Breast epithelium (tissue), 3 donors: ENCODE measurements around the gene CCDC17.

ENCODE experiments used
- CTCF ChIP-seq, 3 donors: fragments of 450-650 bp; IDR thresholded peaks; one replicate each; pipeline ENCODE4 v1.5.1; 2016 to 2017; ENCODE audit warnings: antibody characterized with exemption in 3 of 3, mild to moderate bottlenecking in 3 of 3, moderate library complexity in 3 of 3
- POLR2AphosphoS5 ChIP-seq, 3 donors: sonication (generic); formaldehyde crosslinking; IDR thresholded peaks; one replicate each; pipeline ENCODE4 v1.6.1; 2017; ENCODE audit warnings: antibody characterized with exemption in 3 of 3

DNA sequence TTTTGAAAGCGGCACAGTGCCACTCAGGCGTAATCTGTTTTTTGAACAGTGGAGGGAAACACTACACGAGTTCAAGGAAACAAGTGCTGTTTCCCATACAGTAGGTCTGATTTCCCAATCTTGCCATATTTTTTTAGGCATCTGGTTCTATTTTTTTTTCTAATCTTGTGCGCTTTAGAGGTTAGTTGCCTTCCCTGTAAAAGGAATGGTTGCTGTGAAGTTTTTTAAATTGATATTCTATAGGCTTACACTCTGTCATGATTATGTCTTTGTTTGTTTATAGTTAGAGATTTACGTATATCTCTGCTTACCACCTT lies 38.8 kb downstream of the CCDC17 start:
- TF ChIP-seq CTCF (IDR thresholded peaks at IDR 0.05) = no peak
- no peak for TF ChIP-seq POLR2AphosphoS5 (IDR thresholded peaks at IDR 0.05)
